HCT116 (cell line): ENCODE measurements around the gene NAGPA. TPM values are rescaled to one million over a fixed set of nuclear protein-coding genes. Genes with fewer than 3 reads are reported as not detected.
"Not testable (repeated sequence)": the region's sequence is repeated elsewhere in the genome, so short reads cannot be mapped to it uniquely, and the experiment has no call there.

Experiments
- ATAC-seq: fragments of 200-7000 bp; cut with Tn5 transposase; 2 replicates; pipeline ENCODE4 v1.9.1; 2020; ENCODE audit warnings: mild to moderate bottlenecking, moderate library complexity
- BruUV-seq: library from RNA; stranded (reverse); fragments of 400-500 nt; replicated peaks from 2 replicates; lab custom pipeline; 2021; lab: Mats Ljungman, UMichigan
- CTCF ChIA-PET: fragments of 300-600 bp; sonication (Branson Sonifier 250); formaldehyde crosslinking; loops from one replicate; lab custom pipeline; 2021; ENCODE audit warnings: antibody characterized with exemption; lab: Charles Lee
- POLR2A ChIA-PET: fragments of 300-600, 350-600 bp; sonication (Branson Sonifier 250); formaldehyde crosslinking; loops from one replicate; lab custom pipeline; 2021; ENCODE audit warnings: antibody characterized with exemption; lab: Charles Lee
- RAD21 ChIA-PET, 2 experiments: fragments of 300-600 bp; sonication (Branson Sonifier 250); formaldehyde crosslinking; loops; one replicate each; lab custom pipeline; 2023; ENCODE audit warnings: low total read pairs in 2 of 2; ENCODE audit not compliant: uncharacterized antibody in 2 of 2, unreplicated experiment in 2 of 2, low non-redundant PET in 1 of 2; lab: Charles Lee
- DNase-seq: peaks from one replicate; pipeline ENCODE4 v3.0.0-alpha.2; 2010; ENCODE audit warnings: low read depth, low spot score
- H2AFZ ChIP-seq: fragments of 200-600 bp; shearing (Covaris generic), sonication (generic); 2 replicates; pipeline ENCODE4 v1.6.1; 2017; ENCODE audit warnings: low read depth, mixed run types, mixed read lengths, antibody characterized with exemption, low read length; ENCODE audit not compliant: poor library complexity, severe bottlenecking
- H3K27ac ChIP-seq: 2 replicates; pipeline ENCODE4 v1.5.1; 2012; ENCODE audit warnings: low read depth, low read length
- H3K27me3 ChIP-seq: fragments of 200-600 bp; sonication (generic); 2 replicates; pipeline ENCODE4 v1.6.1; 2016; ENCODE audit warnings: mixed run types, low read length, mixed read lengths; ENCODE audit not compliant: insufficient read depth
- H3K36me3 ChIP-seq, 2 experiments: fragments of 200-500 bp in 1 of 2; fragments of 200-600 bp in 1 of 2; sonication (Bioruptor generic) in 1 of 2; sonication (generic) in 1 of 2; 2 replicates each; pipeline versions ENCODE4 v1.5.1 to v1.6.1; 2014 to 2016; ENCODE audit warnings: low read length in 2 of 2, inconsistent platforms in 1 of 2, mixed read lengths in 1 of 2, mixed run types in 1 of 2; ENCODE audit not compliant: insufficient read depth in 2 of 2, control insufficient read depth in 1 of 2
- H3K4me1 ChIP-seq, 2 experiments: fragments of 200-600 bp in 1 of 2; sonication (generic) in 1 of 2; 2 replicates each; pipeline versions ENCODE4 v1.5.1 to v1.6.1; 2012 to 2017; ENCODE audit warnings: low read length in 2 of 2, inconsistent platforms in 1 of 2, mild to moderate bottlenecking in 1 of 2, mixed read lengths in 1 of 2, mixed run types in 1 of 2, moderate library complexity in 1 of 2; ENCODE audit not compliant: insufficient read depth in 2 of 2, control insufficient read depth in 1 of 2
- H3K4me2 ChIP-seq: fragments of 200-600 bp; sonication (generic); 2 replicates; pipeline ENCODE4 v1.6.1; 2017; ENCODE audit warnings: mixed run types, low read length, mixed read lengths
- H3K4me3 ChIP-seq, 2 experiments: fragments of 200-600 bp in 1 of 2; sonication (generic) in 1 of 2; replicated peaks in 1 of 2; 2 replicates each; pipeline ENCODE4 v1.5.1; 2011 to 2016; ENCODE audit warnings: low read length in 2 of 2, control low read depth in 1 of 2, low read depth in 1 of 2, mild to moderate bottlenecking in 1 of 2, mixed read lengths in 1 of 2, mixed run types in 1 of 2
- H3K79me2 ChIP-seq: fragments of 200-600 bp; sonication (generic); 2 replicates; pipeline ENCODE4 v1.6.1; 2017; ENCODE audit warnings: mild to moderate bottlenecking, mixed run types, low read length, moderate library complexity, mixed read lengths; ENCODE audit not compliant: insufficient read depth
- H3K9ac ChIP-seq: fragments of 200-600 bp; sonication (generic); 2 replicates; pipeline ENCODE4 v1.6.1; 2016; ENCODE audit warnings: low read length, mixed read lengths
- H3K9me2 ChIP-seq: fragments of 200-600 bp; sonication (generic), shearing (Covaris generic); 2 replicates; pipeline ENCODE4 v1.6.1; 2017; ENCODE audit warnings: mixed run types, mild to moderate bottlenecking, moderate library complexity; ENCODE audit not compliant: insufficient read depth
- H3K9me3 ChIP-seq, 2 experiments: fragments of 200-500 bp in 1 of 2; fragments of 200-600 bp in 1 of 2; sonication (Bioruptor generic) in 1 of 2; sonication (generic) in 1 of 2; 2 replicates each; pipeline ENCODE4 v1.6.1; 2014 to 2017; ENCODE audit warnings: low read length in 2 of 2, mixed read lengths in 2 of 2, inconsistent platforms in 1 of 2, low read depth in 1 of 2, mild to moderate bottlenecking in 1 of 2, mixed run types in 1 of 2, moderate library complexity in 1 of 2; ENCODE audit not compliant: control insufficient read depth in 1 of 2, insufficient read depth in 1 of 2
- H4K20me1 ChIP-seq: fragments of 200-600 bp; sonication (generic), shearing (Covaris generic); 2 replicates; pipeline ENCODE4 v1.6.1; 2017; ENCODE audit warnings: mixed run types, mild to moderate bottlenecking, moderate library complexity; ENCODE audit not compliant: insufficient read depth
- CBX3 ChIP-seq: IDR thresholded peaks from 2 replicates; pipeline ENCODE4 v1.6.1; 2012; ENCODE audit warnings: low read depth
- CEBPB ChIP-seq: IDR thresholded peaks from 2 replicates; pipeline ENCODE4 v1.6.1; 2012; ENCODE audit warnings: low read depth
- CTCF ChIP-seq, 3 experiments: fragments of 200-600 bp in 1 of 3; sonication (generic) in 1 of 3; IDR thresholded peaks in 2 of 3; conservative IDR thresholded peaks in 1 of 3; 2 replicates each; pipeline ENCODE4 v1.5.1; 2012 to 2017; ENCODE audit warnings: low read depth in 2 of 3, low read length in 2 of 3, antibody characterized with exemption in 1 of 3, borderline replicate concordance in 1 of 3, control low read depth in 1 of 3, mild to moderate bottlenecking in 1 of 3, mixed read lengths in 1 of 3, mixed run types in 1 of 3, moderate library complexity in 1 of 3; ENCODE audit not compliant: insufficient read depth in 1 of 3
- ELF1 ChIP-seq: IDR thresholded peaks from 2 replicates; pipeline ENCODE4 v1.6.1; 2012; ENCODE audit warnings: low read depth, borderline replicate concordance
- EZH2 ChIP-seq: fragments of 200-600 bp; sonication (generic); IDR thresholded peaks from 2 replicates; pipeline ENCODE4 v1.6.1; 2017; ENCODE audit warnings: antibody characterized with exemption, mixed run types
- EZH2phosphoT487 ChIP-seq: fragments of 200-600 bp; IDR thresholded peaks from 2 replicates; pipeline ENCODE4 v1.6.1; 2018; ENCODE audit warnings: antibody characterized with exemption, borderline replicate concordance
- FOSL1 ChIP-seq: IDR thresholded peaks from 2 replicates; pipeline ENCODE4 v1.6.1; 2012; ENCODE audit warnings: low read depth
- JUND ChIP-seq: IDR thresholded peaks from 2 replicates; pipeline ENCODE4 v1.6.1; 2012
- MAX ChIP-seq: IDR thresholded peaks from 2 replicates; pipeline ENCODE4 v1.6.1; 2012
- POLR2A ChIP-seq: IDR thresholded peaks from 2 replicates; pipeline ENCODE4 v1.7.0; 2011; ENCODE audit warnings: borderline replicate concordance; ENCODE audit not compliant: insufficient read depth, insufficient read length; ENCODE audit errors: extremely low read depth
- POLR2AphosphoS5 ChIP-seq: IDR thresholded peaks from 2 replicates; pipeline ENCODE4 v1.6.1; 2011; ENCODE audit warnings: mild to moderate bottlenecking, low read depth, low read length, moderate library complexity
- RAD21 ChIP-seq: IDR thresholded peaks from 2 replicates; pipeline ENCODE4 v1.6.1; 2012; ENCODE audit warnings: low read depth, mild to moderate bottlenecking
- REST ChIP-seq: IDR thresholded peaks from 2 replicates; pipeline ENCODE4 v1.6.1; 2012; ENCODE audit warnings: low read depth
- SP1 ChIP-seq: IDR thresholded peaks from 2 replicates; pipeline ENCODE4 v1.6.1; 2012; ENCODE audit warnings: low read depth
- TCF7L2 ChIP-seq: IDR thresholded peaks from 2 replicates; pipeline ENCODE4 v1.7.0; 2011; ENCODE audit warnings: borderline replicate concordance, inconsistent platforms; ENCODE audit not compliant: insufficient read depth, insufficient read length; ENCODE audit errors: extremely low read depth
- YY1 ChIP-seq: IDR thresholded peaks from 2 replicates; pipeline ENCODE4 v1.6.1; 2011; ENCODE audit warnings: low read length, low read depth, moderate library complexity, mild to moderate bottlenecking; ENCODE audit not compliant: insufficient replicate concordance; ENCODE audit errors: extremely low read depth
- ZFX ChIP-seq: fragments of 450-650 bp; IDR thresholded peaks from 2 replicates; pipeline ENCODE4 v1.6.1; 2017
- ZNF274 ChIP-seq: fragments of 200-500 bp; sonication (Bioruptor generic); IDR thresholded peaks from 2 replicates; pipeline ENCODE4 v1.6.1; 2014; ENCODE audit warnings: mild to moderate bottlenecking, low read depth, low read length, inconsistent platforms
- intact Hi-C: fragments of 100-400 bp; cut with micrococcal nuclease; formaldehyde crosslinking; loops from 2 replicates; pipeline ENCODE4 v1.10.0; 2022
- total RNA-seq: library from RNA; stranded (reverse); gene quantifications from one replicate; pipeline ENCODE4 v1.2.1, GENCODE V29; 2021; ENCODE audit not compliant: unreplicated experiment

Gene NAGPA
- total RNA-seq, 1 experiment from 2014 or later, result 17.5 TPM

- Histone ChIP-seq H3K9me2 (no peaks in the 10 kb centered on the region), H4K20me1 (no peaks in the 10 kb centered on the region), H3K4me3 (no peak overlapping the region), H3K79me2 (no peaks in the 10 kb centered on the region), H2AFZ (no peak overlapping the region), H3K4me1 (peaks cover 15 to 27% of the 10 kb centered on the region in 2 experiments), H3K9ac (no peak overlapping the region), H3K27me3 (peaks cover 3% of the 10 kb centered on the region; the same call in 1 of the 2 replicates), H3K9me3 (no peaks in the 10 kb centered on the region), H3K36me3 (no peaks in the 10 kb centered on the region), H3K4me2 (no peak overlapping the region), H3K27ac (no peak overlapping the region)
- intact Hi-C loops, result no loop called here
- POLR2A ChIA-PET, result no interaction called here
- ATAC-seq (no peak), DNase-seq (no peak)
- CTCF ChIA-PET, result interaction anchor here (0.8 kb wide), 1 partner anchor 11 kb away, joined by 4 read pairs; no protein-coding TSS in a partner anchor
- TF ChIP-seq JUND (no peak), RAD21 (no peak), TCF7L2 (no peak), YY1 (no peak), ZFX (no peak), CEBPB (no peak), FOSL1 (no peak), MAX (no peak), POLR2A (no peak), POLR2AphosphoS5 (no peak), EZH2 (no peak), SP1 (no peak), CBX3 (no peak), ZNF274 (no peak), CTCF (IDR thresholded peaks at IDR 0.05 in 2 of 3, conservative IDR thresholded peaks at IDR 0.05 in 1 of 3; ENCODE audit: borderline replicate concordance in 1 of 3, insufficient read depth in 1 of 3, low read depth in 2 of 3, low read length in 2 of 3) (no peak), REST (no peak), ELF1 (no peak), EZH2phosphoT487 (no peak)
- RAD21 ChIA-PET, result no interaction called here
- BruUV-seq, result no TSS peak
Observed at GRCh38 chr16:5045499-5046115, 11.9 kb upstream of the NAGPA start.

- H3K4me3 ChIP-seq, H3K4me2 ChIP-seq, RAD21 ChIA-PET, H3K36me3 ChIP-seq, ATAC-seq, BruUV-seq, H3K9me2 ChIP-seq, H3K27ac ChIP-seq, H3K9ac ChIP-seq, H3K27me3 ChIP-seq, H2AFZ ChIP-seq, H3K9me3 ChIP-seq, H4K20me1 ChIP-seq, H3K79me2 ChIP-seq, POLR2A ChIA-PET, intact Hi-C loops, DNase-seq: not testable (repeated sequence)
- H3K4me1 ChIP-seq, result peaks cover 15 to 29% of the 10 kb centered on the region in 2 experiments
- CTCF ChIA-PET, result interaction anchor here (0.8 kb wide), 1 partner anchor 12 kb away, joined by 4 read pairs; no protein-coding TSS in a partner anchor
Observed at GRCh38 chr16:5044581-5044980, 10.8 kb upstream of the NAGPA start.
